Measurements from ENCODE around the gene VPS13C. TPM values are rescaled to one million over a fixed set of nuclear protein-coding genes. Genes with fewer than 3 reads are reported as not detected.

Gene VPS13C
- total RNA-seq, 1 donor from 2014 or later = 51.6 TPM

DNA sequence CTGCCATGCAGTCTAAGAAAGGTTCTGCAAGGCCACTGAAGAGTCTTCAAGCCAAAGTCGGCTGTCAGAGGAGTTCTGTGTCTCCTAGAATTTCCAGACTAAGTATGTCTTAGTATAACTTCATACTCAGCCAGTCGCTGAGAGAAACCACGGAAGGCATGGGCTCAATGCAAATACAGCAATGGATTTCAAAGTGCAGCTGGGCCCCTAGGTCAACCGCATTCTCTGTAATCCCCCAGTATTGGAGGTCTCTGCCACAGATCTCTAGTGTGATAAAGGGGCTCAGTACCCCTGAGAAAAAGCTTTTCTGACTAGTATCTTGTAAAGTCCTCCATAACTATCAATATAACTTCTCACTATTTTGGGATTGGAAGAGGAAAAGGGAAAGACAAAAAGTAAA, 208.3 kb downstream of the VPS13C start:
- H4K20me1 ChIP-seq (ENCODE audit: low read depth) = no peaks in the 10 kb centered on the region
- no peak overlapping the region for H3K27ac Mint-ChIP-seq

DNA sequence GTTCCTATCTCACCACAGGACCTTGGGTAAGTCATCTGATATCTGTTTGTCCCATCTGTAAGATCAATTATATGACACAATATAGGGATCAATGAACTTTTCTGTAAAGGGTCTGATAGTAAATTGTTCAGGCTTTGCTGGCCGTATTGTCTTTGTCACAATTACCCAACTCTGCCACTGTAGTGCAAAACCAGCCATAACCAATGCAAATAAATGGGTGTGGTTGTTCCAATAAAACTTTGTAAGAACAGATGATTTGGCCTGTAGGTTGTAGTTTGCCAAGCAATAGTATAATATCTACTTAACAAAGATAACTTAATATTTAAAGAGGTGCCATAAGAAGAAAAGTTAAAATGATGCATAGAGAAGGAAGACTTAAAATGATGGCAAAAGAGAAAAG, 210.8 kb downstream of the VPS13C start:
- H3K27me3 ChIP-seq = no peaks in the 10 kb centered on the region
- H3K27ac ChIP-seq = no peak overlapping the region
- Mint-ChIP-seq H3K27me3 (ENCODE audit: insufficient read depth, low read depth) (no peaks in the 10 kb centered on the region), H3K4me3 (no peak overlapping the region), H3K4me1 (no peaks in the 10 kb centered on the region), H3K36me3 (no peaks in the 10 kb centered on the region), H3K9me3 (no peaks in the 10 kb centered on the region), H3K27ac (no peak overlapping the region)
- H3K79me2 ChIP-seq (ENCODE audit: low read depth) = no peaks in the 10 kb centered on the region
- no peaks in the 10 kb centered on the region for H3F3A ChIP-seq (ENCODE audit: low read depth)
- no peaks in the 10 kb centered on the region for H4K20me1 ChIP-seq (ENCODE audit: low read depth)
- H2AFZ ChIP-seq (replicated peaks) = no peak overlapping the region
- no peak overlapping the region for H3K9ac ChIP-seq
- H3K4me2 ChIP-seq = no peak overlapping the region
- no peaks in the 10 kb centered on the region for H3K4me1 ChIP-seq
- H3K4me3 ChIP-seq = no peak overlapping the region
- TF ChIP-seq, protein P1, sequence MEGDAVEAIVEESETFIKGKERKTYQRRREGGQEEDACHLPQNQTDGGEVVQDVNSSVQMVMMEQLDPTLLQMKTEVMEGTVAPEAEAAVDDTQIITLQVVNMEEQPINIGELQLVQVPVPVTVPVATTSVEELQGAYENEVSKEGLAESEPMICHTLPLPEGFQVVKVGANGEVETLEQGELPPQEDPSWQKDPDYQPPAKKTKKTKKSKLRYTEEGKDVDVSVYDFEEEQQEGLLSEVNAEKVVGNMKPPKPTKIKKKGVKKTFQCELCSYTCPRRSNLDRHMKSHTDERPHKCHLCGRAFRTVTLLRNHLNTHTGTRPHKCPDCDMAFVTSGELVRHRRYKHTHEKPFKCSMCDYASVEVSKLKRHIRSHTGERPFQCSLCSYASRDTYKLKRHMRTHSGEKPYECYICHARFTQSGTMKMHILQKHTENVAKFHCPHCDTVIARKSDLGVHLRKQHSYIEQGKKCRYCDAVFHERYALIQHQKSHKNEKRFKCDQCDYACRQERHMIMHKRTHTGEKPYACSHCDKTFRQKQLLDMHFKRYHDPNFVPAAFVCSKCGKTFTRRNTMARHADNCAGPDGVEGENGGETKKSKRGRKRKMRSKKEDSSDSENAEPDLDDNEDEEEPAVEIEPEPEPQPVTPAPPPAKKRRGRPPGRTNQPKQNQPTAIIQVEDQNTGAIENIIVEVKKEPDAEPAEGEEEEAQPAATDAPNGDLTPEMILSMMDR (IDR thresholded peaks at IDR 0.05) = no peak
- TF ChIP-seq EZH2 (IDR thresholded peaks at IDR 0.05) (no peak), EZH2phosphoT487 (IDR thresholded peaks at IDR 0.05) (no peak)
- no peak for DNase-seq (ENCODE audit: low spot score)
- no peaks in the 10 kb centered on the region for H3K9me3 ChIP-seq (ENCODE audit: low read depth)
- no peaks in the 10 kb centered on the region for H3K36me3 ChIP-seq

More for the DNA sequence above, 208.3 kb downstream of the VPS13C start:
- Histone ChIP-seq H3F3A (ENCODE audit: low read depth) (no peaks in the 10 kb centered on the region), H3K9me3 (ENCODE audit: low read depth) (no peaks in the 10 kb centered on the region), H3K27me3 (no peaks in the 10 kb centered on the region), H3K9ac (no peak overlapping the region), H3K4me3 (no peak overlapping the region), H3K36me3 (no peaks in the 10 kb centered on the region), H3K4me1 (no peaks in the 10 kb centered on the region), H3K79me2 (ENCODE audit: low read depth) (no peaks in the 10 kb centered on the region), H2AFZ (replicated peaks) (no peak overlapping the region), H3K4me2 (no peak overlapping the region), H3K27ac (no peak overlapping the region)
- DNase-seq (ENCODE audit: low spot score) = no peak
- Mint-ChIP-seq H3K36me3 (no peaks in the 10 kb centered on the region), H3K9me3 (no peaks in the 10 kb centered on the region), H3K4me1 (no peaks in the 10 kb centered on the region), H3K27me3 (ENCODE audit: insufficient read depth, low read depth) (no peaks in the 10 kb centered on the region), H3K4me3 (no peak overlapping the region)
- TF ChIP-seq EZH2phosphoT487 (IDR thresholded peaks at IDR 0.05) = no peak
- TF ChIP-seq EZH2 (IDR thresholded peaks at IDR 0.05) = no peak
- TF ChIP-seq, protein P1 (IDR thresholded peaks at IDR 0.05) = no peak

DNA sequence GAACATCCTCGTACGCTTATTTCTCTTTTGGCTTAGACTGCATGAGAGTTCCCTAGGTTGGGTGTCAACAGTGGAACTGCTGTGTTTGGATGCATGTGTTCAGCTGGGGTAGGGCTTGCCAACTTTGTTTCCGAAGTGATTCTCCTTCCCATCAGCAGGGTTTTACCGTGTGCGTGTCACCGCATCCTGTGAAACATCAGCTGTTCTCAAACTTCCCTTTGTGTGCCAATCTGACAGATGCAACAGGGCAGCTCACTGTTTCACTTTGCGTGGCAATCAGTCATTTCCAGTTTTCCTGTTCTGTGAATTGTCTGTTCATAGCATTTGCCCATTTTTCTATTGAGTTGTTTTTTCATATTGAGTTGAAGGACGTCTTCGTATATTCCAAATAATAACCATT, 218.8 kb downstream of the VPS13C start:
- Mint-ChIP-seq H3K9me3 (no peaks in the 10 kb centered on the region), H3K4me3 (no peak overlapping the region), H3K4me1 (peaks cover 2% of the 10 kb centered on the region), H3K27ac (no peak overlapping the region), H3K36me3 (no peaks in the 10 kb centered on the region), H3K27me3 (ENCODE audit: insufficient read depth, low read depth) (no peaks in the 10 kb centered on the region)
- Histone ChIP-seq H3K79me2 (ENCODE audit: low read depth) (no peaks in the 10 kb centered on the region), H3K4me2 (no peak overlapping the region), H2AFZ (replicated peaks) (no peak overlapping the region), H3K4me1 (no peaks in the 10 kb centered on the region), H3K27ac (no peak overlapping the region), H4K20me1 (ENCODE audit: low read depth) (no peaks in the 10 kb centered on the region), H3K9me3 (ENCODE audit: low read depth) (no peaks in the 10 kb centered on the region), H3K27me3 (no peaks in the 10 kb centered on the region), H3F3A (ENCODE audit: low read depth) (no peaks in the 10 kb centered on the region), H3K4me3 (no peak overlapping the region), H3K9ac (no peak overlapping the region), H3K36me3 (no peaks in the 10 kb centered on the region)
- TF ChIP-seq EZH2 (IDR thresholded peaks at IDR 0.05) (no peak), EZH2phosphoT487 (IDR thresholded peaks at IDR 0.05) (no peak)
- TF ChIP-seq, protein P1 (IDR thresholded peaks at IDR 0.05) = no peak
- no peak for DNase-seq (ENCODE audit: low spot score)

All from neural progenitor cell (in vitro differentiated cells).